Measurements from ENCODE around the gene GARNL3.

GARNL3 gene

GRCh38 chr9:127396253-127396807 lies 131.8 kb downstream of the GARNL3 start:
- no peak overlapping the region for H3K27ac ChIP-seq

GRCh38 chr9:127396808-127397645 lies 132.5 kb downstream of the GARNL3 start, which contains the start of gene SLC2A8:
SLC2A8 (plus strand) TSS chr9:127397169; CDS start chr9:127397231, 62 bp downstream.
- H3K27ac ChIP-seq, result peak within 1 kb of the TSS; percentile 61
- peak; percentile 97 for DNase-seq (ENCODE audit: low read depth, low spot score)

More at GRCh38 chr9:127396253-127396807, 131.8 kb downstream of the GARNL3 start:
- DNase-seq (ENCODE audit: low read depth, low spot score), result no peak

GRCh38 chr9:127397646-127398274 lies 133.2 kb downstream of the GARNL3 start:
- H3K27ac ChIP-seq, result peak overlapping the region; percentile 61
- no peak for DNase-seq (ENCODE audit: low read depth, low spot score)

- H3K27ac ChIP-seq, result no peak overlapping the region
- DNase-seq (ENCODE audit: low read depth, low spot score), result no peak
Observed at GRCh38 chr9:127398275-127398647, 133.7 kb downstream of the GARNL3 start.

GRCh38 chr9:127398715-127399400 lies 134.3 kb downstream of the GARNL3 start:
- no peak overlapping the region for H3K27ac ChIP-seq
- no peak for DNase-seq (ENCODE audit: low read depth, low spot score)

GRCh38 chr9:127399736-127400269 lies 135.2 kb downstream of the GARNL3 start:
- no peak for DNase-seq (ENCODE audit: low read depth, low spot score)
- H3K27ac ChIP-seq, result no peak overlapping the region

GRCh38 chr9:127402401-127403090 lies 138.0 kb downstream of the GARNL3 start:
- DNase-seq (ENCODE audit: low read depth, low spot score), result no peak
- H3K27ac ChIP-seq, result no peak overlapping the region

- H3K27ac ChIP-seq, result no peak overlapping the region
- no peak for DNase-seq (ENCODE audit: low read depth, low spot score)
Observed at GRCh38 chr9:127403507-127404192, 139.1 kb downstream of the GARNL3 start.

- no peak overlapping the region for H3K27ac ChIP-seq
- DNase-seq (ENCODE audit: low read depth, low spot score), result no peak
Observed at GRCh38 chr9:127404631-127405030, 140.1 kb downstream of the GARNL3 start.

- no peak for DNase-seq (ENCODE audit: low read depth, low spot score)
- no peak overlapping the region for H3K27ac ChIP-seq
Observed at GRCh38 chr9:127405344-127406125, 141.0 kb downstream of the GARNL3 start.

GRCh38 chr9:127406799-127407491 lies 142.4 kb downstream of the GARNL3 start:
- no peak overlapping the region for H3K27ac ChIP-seq

GRCh38 chr9:127407492-127407843 lies 142.9 kb downstream of the GARNL3 start:
- DNase-seq (ENCODE audit: low read depth, low spot score), result no peak
- no peak overlapping the region for H3K27ac ChIP-seq

More at GRCh38 chr9:127406799-127407491, 142.4 kb downstream of the GARNL3 start:
- DNase-seq (ENCODE audit: low read depth, low spot score), result no peak

GRCh38 chr9:127411122-127411521 lies 146.5 kb downstream of the GARNL3 start:
- DNase-seq (ENCODE audit: low read depth, low spot score), result no peak
- H3K27ac ChIP-seq, result no peak overlapping the region

GRCh38 chr9:127415141-127415540 lies 150.6 kb downstream of the GARNL3 start:
- DNase-seq (ENCODE audit: low read depth, low spot score), result no peak
- H3K27ac ChIP-seq, result no peak overlapping the region

GRCh38 chr9:127415657-127416056 lies 151.1 kb downstream of the GARNL3 start:
- H3K27ac ChIP-seq, result no peak overlapping the region
- no peak for DNase-seq (ENCODE audit: low read depth, low spot score)

- no peak overlapping the region for H3K27ac ChIP-seq
- peak; percentile 73 for DNase-seq (ENCODE audit: low read depth, low spot score)
Observed at GRCh38 chr9:127417131-127418036, 152.8 kb downstream of the GARNL3 start.

- no peak overlapping the region for H3K27ac ChIP-seq
- DNase-seq (ENCODE audit: low read depth, low spot score), result no peak
Observed at GRCh38 chr9:127418037-127418471, 153.5 kb downstream of the GARNL3 start.
